ENCODE results near the gene CAMTA1.

Gene CAMTA1

GRCh38 chr1:7670334-7671145 is 885.3 kb downstream of the CAMTA1 start:
- H3K9me3 ChIP-seq (ENCODE audit: control insufficient read depth, insufficient read depth, low read depth, low read length): no peaks in the 10 kb centered on the region
- no peak overlapping the region for H3K4me3 ChIP-seq (ENCODE audit: low read depth, low read length)
- POLR2A ChIA-PET: no interaction called here
- CTCF ChIA-PET: interaction anchor here (0.6 to 13.4 kb wide), 12 partner anchors 10 to 1054 kb away, joined by 3 to 519 read pairs (median 8); no protein-coding TSS in a partner anchor
- H3K36me3 ChIP-seq (ENCODE audit: control insufficient read depth in 2 of 2, insufficient read depth in 1 of 2, low read length in 2 of 2): no peaks in the 10 kb centered on the region
- H3K27ac ChIP-seq (ENCODE audit: extremely low read depth, low read depth, low read length): no peak overlapping the region
- H3K4me1 ChIP-seq (ENCODE audit: control insufficient read depth, insufficient read depth, low read length): no peaks in the 10 kb centered on the region
- TF ChIP-seq GLIS1 (tag by site-specific recombination; IDR thresholded peaks at IDR 0.05) (peak; percentile 50), ZNF302 (tag by site-specific recombination; IDR thresholded peaks at IDR 0.05; ENCODE audit: low read depth) (no peak), GLIS2 (tag by site-specific recombination; IDR thresholded peaks at IDR 0.05) (0 out of 2 replicates have a peak, but pooled peaks have one; percentile 22), ZNF416 (tag by site-specific recombination; IDR thresholded peaks at IDR 0.05) (no peak), ZIC2 (tag by site-specific recombination; IDR thresholded peaks at IDR 0.05) (peak; percentile 50)

GRCh38 chr1:7671146-7671465 is 885.9 kb downstream of the CAMTA1 start:
- Histone ChIP-seq H3K4me1 (ENCODE audit: control insufficient read depth, insufficient read depth, low read length) (no peaks in the 10 kb centered on the region), H3K4me3 (ENCODE audit: low read depth, low read length) (no peak overlapping the region), H3K36me3 (ENCODE audit: control insufficient read depth in 2 of 2, insufficient read depth in 1 of 2, low read length in 2 of 2) (no peaks in the 10 kb centered on the region), H3K9me3 (ENCODE audit: control insufficient read depth, insufficient read depth, low read depth, low read length) (no peaks in the 10 kb centered on the region), H3K27ac (ENCODE audit: extremely low read depth, low read depth, low read length) (no peak overlapping the region)
- ChIA-PET POLR2A (no interaction called here), CTCF (interaction anchor here (5.1 to 13.4 kb wide), 2 partner anchors 9 to 79 kb away, joined by 93 to 519 read pairs; no protein-coding TSS in a partner anchor)
- no peak for TF ChIP-seq ZNF248 (tag by site-specific recombination; IDR thresholded peaks at IDR 0.05)
- TF ChIP-seq ZNF280D (tag by site-specific recombination; IDR thresholded peaks at IDR 0.05): no peak

GRCh38 chr1:7671676-7672075 is 886.4 kb downstream of the CAMTA1 start:
- Histone ChIP-seq H3K36me3 (ENCODE audit: control insufficient read depth in 2 of 2, insufficient read depth in 1 of 2, low read length in 2 of 2) (no peaks in the 10 kb centered on the region), H3K4me1 (ENCODE audit: control insufficient read depth, insufficient read depth, low read length) (no peaks in the 10 kb centered on the region), H3K9me3 (ENCODE audit: control insufficient read depth, insufficient read depth, low read depth, low read length) (no peaks in the 10 kb centered on the region), H3K27ac (ENCODE audit: extremely low read depth, low read depth, low read length) (no peak overlapping the region), H3K4me3 (ENCODE audit: low read depth, low read length) (no peak overlapping the region)
- 0 out of 2 replicates have a peak, but pooled peaks have one; percentile 36 for TF ChIP-seq ZNF600 (tag by site-specific recombination; IDR thresholded peaks at IDR 0.05)
- TF ChIP-seq ZNF624 (tag by site-specific recombination; IDR thresholded peaks at IDR 0.05): no peak
- CTCF ChIA-PET: interaction anchor here (13.4 kb wide), 1 partner anchor 79 kb away, joined by 519 read pairs; no protein-coding TSS in a partner anchor
- POLR2A ChIA-PET: no interaction called here

GRCh38 chr1:7672864-7673263 is 887.6 kb downstream of the CAMTA1 start:
- no peak overlapping the region for H3K27ac ChIP-seq (ENCODE audit: extremely low read depth, low read depth, low read length)
- no peaks in the 10 kb centered on the region for H3K36me3 ChIP-seq (ENCODE audit: control insufficient read depth in 2 of 2, insufficient read depth in 1 of 2, low read length in 2 of 2)
- CTCF ChIA-PET: interaction anchor here (13.4 kb wide), 1 partner anchor 77 kb away, joined by 519 read pairs; no protein-coding TSS in a partner anchor
- H3K4me1 ChIP-seq (ENCODE audit: control insufficient read depth, insufficient read depth, low read length): no peaks in the 10 kb centered on the region
- TF ChIP-seq ZNF488 (tag by site-specific recombination; IDR thresholded peaks at IDR 0.05): no peak
- TF ChIP-seq ZNF169 (tag by site-specific recombination; IDR thresholded peaks at IDR 0.05): no peak
- no peak for TF ChIP-seq ZXDB (tag by site-specific recombination; IDR thresholded peaks at IDR 0.05)
- TF ChIP-seq YY1 (tag by site-specific recombination; IDR thresholded peaks at IDR 0.05): no peak
- no peaks in the 10 kb centered on the region for H3K9me3 ChIP-seq (ENCODE audit: control insufficient read depth, insufficient read depth, low read depth, low read length)
- POLR2A ChIA-PET: no interaction called here
- no peak overlapping the region for H3K4me3 ChIP-seq (ENCODE audit: low read depth, low read length)

Data from HEK293 (cell line).